AG08396 (cell line): ENCODE results near the gene RALY.
A peak's percentile ranks its signal among the peaks of the same experiment; 100 is the strongest.

ENCODE experiments used
- DNase-seq: peaks from one replicate; pipeline ENCODE4 v3.0.0; 2012; ENCODE audit warnings: low spot score, mixed read lengths

RALY gene

GRCh38 chr20:34076952-34077351 lies 83.2 kb downstream of the RALY start:
- DNase-seq, result no peak

- DNase-seq, result no peak
Measured at GRCh38 chr20:34078540-34078939, 84.8 kb downstream of the RALY start.

GRCh38 chr20:34079818-34080217 lies 86.1 kb downstream of the RALY start:
- DNase-seq, result no peak

GRCh38 chr20:34082232-34082887 lies 88.6 kb downstream of the RALY start:
- DNase-seq, result no peak

GRCh38 chr20:34083137-34083536 lies 89.4 kb downstream of the RALY start:
- DNase-seq, result peak; percentile 91

GRCh38 chr20:34083781-34084180 lies 90.1 kb downstream of the RALY start:
- no peak for DNase-seq

- DNase-seq, result no peak
Measured at GRCh38 chr20:34084227-34084923, 90.7 kb downstream of the RALY start.

- DNase-seq, result no peak
Measured at GRCh38 chr20:34085544-34086040, 91.9 kb downstream of the RALY start.

GRCh38 chr20:34088305-34089174 lies 94.8 kb downstream of the RALY start:
- no peak for DNase-seq

- DNase-seq, result no peak
Measured at GRCh38 chr20:34089175-34089479, 95.4 kb downstream of the RALY start.

- DNase-seq, result no peak
Measured at GRCh38 chr20:34089655-34090345, 96.1 kb downstream of the RALY start.

- no peak for DNase-seq
Measured at GRCh38 chr20:34090645-34091044, 96.9 kb downstream of the RALY start.

- no peak for DNase-seq
Measured at GRCh38 chr20:34091637-34092200, 98.0 kb downstream of the RALY start.

- DNase-seq, result no peak
Measured at GRCh38 chr20:34093895-34094294, 100.2 kb downstream of the RALY start.

GRCh38 chr20:34095825-34096224 lies 102.1 kb downstream of the RALY start:
- DNase-seq, result no peak

- no peak for DNase-seq
Measured at GRCh38 chr20:34096699-34097444, 103.2 kb downstream of the RALY start.

- no peak for DNase-seq
Measured at GRCh38 chr20:34098570-34098969, 104.9 kb downstream of the RALY start.

GRCh38 chr20:34099675-34100074 lies 106.0 kb downstream of the RALY start:
- DNase-seq, result no peak

GRCh38 chr20:34100576-34100975 lies 106.9 kb downstream of the RALY start:
- no peak for DNase-seq

GRCh38 chr20:34102342-34102741 lies 108.6 kb downstream of the RALY start:
- DNase-seq, result no peak

GRCh38 chr20:34104059-34104458 lies 110.3 kb downstream of the RALY start:
- no peak for DNase-seq
